ENCODE data around the gene KAZN. TPM values are rescaled to one million over a fixed set of nuclear protein-coding genes. Genes with fewer than 3 reads are reported as not detected.

The KAZN gene
- total and polyA plus RNA-seq, 2 of the 8 experiments (the other 6 are each of a cell fraction or from before 2014, with no cell fraction given): 3.7 to 11.8 TPM

DNA sequence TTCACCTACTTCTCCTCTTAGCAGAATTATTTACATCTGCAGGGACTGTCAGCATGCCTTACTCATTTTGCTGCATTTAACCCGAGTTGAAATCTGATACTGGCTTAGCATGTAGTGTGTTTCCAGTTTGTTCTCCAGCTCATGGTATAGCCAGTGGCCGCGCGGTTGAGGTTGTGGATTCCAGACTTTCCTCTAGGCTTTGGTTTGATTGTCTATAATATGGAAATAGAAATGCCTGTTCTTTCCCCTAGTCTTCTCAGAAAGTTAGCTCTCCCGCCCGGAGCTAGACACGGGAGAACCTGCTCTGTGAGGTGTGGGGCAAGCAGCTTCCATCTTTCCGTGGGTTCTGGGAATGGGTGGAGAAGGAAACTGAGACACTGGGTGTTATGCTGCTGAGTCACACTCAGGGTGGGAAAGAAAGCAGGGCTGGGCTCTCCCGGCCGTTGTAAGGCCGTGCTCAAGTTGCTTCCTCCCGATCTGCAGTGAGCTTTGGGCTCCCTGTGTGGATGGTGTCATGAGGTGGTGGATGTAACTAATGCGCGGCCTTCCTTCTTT is 348.3 kb downstream of the KAZN start (continued):
- TF ChIP-seq, protein P1, sequence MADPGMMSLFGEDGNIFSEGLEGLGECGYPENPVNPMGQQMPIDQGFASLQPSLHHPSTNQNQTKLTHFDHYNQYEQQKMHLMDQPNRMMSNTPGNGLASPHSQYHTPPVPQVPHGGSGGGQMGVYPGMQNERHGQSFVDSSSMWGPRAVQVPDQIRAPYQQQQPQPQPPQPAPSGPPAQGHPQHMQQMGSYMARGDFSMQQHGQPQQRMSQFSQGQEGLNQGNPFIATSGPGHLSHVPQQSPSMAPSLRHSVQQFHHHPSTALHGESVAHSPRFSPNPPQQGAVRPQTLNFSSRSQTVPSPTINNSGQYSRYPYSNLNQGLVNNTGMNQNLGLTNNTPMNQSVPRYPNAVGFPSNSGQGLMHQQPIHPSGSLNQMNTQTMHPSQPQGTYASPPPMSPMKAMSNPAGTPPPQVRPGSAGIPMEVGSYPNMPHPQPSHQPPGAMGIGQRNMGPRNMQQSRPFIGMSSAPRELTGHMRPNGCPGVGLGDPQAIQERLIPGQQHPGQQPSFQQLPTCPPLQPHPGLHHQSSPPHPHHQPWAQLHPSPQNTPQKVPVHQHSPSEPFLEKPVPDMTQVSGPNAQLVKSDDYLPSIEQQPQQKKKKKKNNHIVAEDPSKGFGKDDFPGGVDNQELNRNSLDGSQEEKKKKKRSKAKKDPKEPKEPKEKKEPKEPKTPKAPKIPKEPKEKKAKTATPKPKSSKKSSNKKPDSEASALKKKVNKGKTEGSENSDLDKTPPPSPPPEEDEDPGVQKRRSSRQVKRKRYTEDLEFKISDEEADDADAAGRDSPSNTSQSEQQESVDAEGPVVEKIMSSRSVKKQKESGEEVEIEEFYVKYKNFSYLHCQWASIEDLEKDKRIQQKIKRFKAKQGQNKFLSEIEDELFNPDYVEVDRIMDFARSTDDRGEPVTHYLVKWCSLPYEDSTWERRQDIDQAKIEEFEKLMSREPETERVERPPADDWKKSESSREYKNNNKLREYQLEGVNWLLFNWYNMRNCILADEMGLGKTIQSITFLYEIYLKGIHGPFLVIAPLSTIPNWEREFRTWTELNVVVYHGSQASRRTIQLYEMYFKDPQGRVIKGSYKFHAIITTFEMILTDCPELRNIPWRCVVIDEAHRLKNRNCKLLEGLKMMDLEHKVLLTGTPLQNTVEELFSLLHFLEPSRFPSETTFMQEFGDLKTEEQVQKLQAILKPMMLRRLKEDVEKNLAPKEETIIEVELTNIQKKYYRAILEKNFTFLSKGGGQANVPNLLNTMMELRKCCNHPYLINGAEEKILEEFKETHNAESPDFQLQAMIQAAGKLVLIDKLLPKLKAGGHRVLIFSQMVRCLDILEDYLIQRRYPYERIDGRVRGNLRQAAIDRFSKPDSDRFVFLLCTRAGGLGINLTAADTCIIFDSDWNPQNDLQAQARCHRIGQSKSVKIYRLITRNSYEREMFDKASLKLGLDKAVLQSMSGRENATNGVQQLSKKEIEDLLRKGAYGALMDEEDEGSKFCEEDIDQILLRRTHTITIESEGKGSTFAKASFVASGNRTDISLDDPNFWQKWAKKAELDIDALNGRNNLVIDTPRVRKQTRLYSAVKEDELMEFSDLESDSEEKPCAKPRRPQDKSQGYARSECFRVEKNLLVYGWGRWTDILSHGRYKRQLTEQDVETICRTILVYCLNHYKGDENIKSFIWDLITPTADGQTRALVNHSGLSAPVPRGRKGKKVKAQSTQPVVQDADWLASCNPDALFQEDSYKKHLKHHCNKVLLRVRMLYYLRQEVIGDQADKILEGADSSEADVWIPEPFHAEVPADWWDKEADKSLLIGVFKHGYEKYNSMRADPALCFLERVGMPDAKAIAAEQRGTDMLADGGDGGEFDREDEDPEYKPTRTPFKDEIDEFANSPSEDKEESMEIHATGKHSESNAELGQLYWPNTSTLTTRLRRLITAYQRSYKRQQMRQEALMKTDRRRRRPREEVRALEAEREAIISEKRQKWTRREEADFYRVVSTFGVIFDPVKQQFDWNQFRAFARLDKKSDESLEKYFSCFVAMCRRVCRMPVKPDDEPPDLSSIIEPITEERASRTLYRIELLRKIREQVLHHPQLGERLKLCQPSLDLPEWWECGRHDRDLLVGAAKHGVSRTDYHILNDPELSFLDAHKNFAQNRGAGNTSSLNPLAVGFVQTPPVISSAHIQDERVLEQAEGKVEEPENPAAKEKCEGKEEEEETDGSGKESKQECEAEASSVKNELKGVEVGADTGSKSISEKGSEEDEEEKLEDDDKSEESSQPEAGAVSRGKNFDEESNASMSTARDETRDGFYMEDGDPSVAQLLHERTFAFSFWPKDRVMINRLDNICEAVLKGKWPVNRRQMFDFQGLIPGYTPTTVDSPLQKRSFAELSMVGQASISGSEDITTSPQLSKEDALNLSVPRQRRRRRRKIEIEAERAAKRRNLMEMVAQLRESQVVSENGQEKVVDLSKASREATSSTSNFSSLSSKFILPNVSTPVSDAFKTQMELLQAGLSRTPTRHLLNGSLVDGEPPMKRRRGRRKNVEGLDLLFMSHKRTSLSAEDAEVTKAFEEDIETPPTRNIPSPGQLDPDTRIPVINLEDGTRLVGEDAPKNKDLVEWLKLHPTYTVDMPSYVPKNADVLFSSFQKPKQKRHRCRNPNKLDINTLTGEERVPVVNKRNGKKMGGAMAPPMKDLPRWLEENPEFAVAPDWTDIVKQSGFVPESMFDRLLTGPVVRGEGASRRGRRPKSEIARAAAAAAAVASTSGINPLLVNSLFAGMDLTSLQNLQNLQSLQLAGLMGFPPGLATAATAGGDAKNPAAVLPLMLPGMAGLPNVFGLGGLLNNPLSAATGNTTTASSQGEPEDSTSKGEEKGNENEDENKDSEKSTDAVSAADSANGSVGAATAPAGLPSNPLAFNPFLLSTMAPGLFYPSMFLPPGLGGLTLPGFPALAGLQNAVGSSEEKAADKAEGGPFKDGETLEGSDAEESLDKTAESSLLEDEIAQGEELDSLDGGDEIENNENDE (IDR thresholded peaks at IDR 0.05; ENCODE audit: insufficient replicate concordance, low read length): no peak
- TF ChIP-seq KDM5A (IDR thresholded peaks at IDR 0.05; ENCODE audit: low read length) (no peak), SAP30 (IDR thresholded peaks at IDR 0.05; ENCODE audit: insufficient read depth, insufficient replicate concordance, low read length) (no peak), POLR2AphosphoS5 (IDR thresholded peaks at IDR 0.05; ENCODE audit: low read depth, low read length) (no peak), POU5F1 (IDR thresholded peaks at IDR 0.05; ENCODE audit: low read depth, low read length) (no peak), NANOG (IDR thresholded peaks at IDR 0.05; ENCODE audit: insufficient read depth, low read depth, low read length, poor library complexity, severe bottlenecking) (no peak), ASH2L (IDR thresholded peaks at IDR 0.05; ENCODE audit: low read length) (no peak), CEBPB (IDR thresholded peaks at IDR 0.05; ENCODE audit: low read depth, low read length) (no peak), FOSL1 (IDR thresholded peaks at IDR 0.05; ENCODE audit: insufficient read depth, low read depth, low read length) (no peak)
- TF ChIP-seq, protein P2, sequence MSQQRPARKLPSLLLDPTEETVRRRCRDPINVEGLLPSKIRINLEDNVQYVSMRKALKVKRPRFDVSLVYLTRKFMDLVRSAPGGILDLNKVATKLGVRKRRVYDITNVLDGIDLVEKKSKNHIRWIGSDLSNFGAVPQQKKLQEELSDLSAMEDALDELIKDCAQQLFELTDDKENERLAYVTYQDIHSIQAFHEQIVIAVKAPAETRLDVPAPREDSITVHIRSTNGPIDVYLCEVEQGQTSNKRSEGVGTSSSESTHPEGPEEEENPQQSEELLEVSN (IDR thresholded peaks at IDR 0.05): no peak
